Fibroblast of skin of right biceps (primary cell): ENCODE results near the gene PHF12.

Source experiments
- DNase-seq: peaks from one replicate; pipeline ENCODE4 v3.0.0-alpha.2; 2013

The PHF12 gene

GRCh38 chr17:28951428-28951990 lies at the start of gene PHF12:
Gene PHF12 (minus strand): TSS chr17:28951518. CDS start chr17:28950960, 558 bp downstream.
- peak; percentile 100 for DNase-seq

DNA sequence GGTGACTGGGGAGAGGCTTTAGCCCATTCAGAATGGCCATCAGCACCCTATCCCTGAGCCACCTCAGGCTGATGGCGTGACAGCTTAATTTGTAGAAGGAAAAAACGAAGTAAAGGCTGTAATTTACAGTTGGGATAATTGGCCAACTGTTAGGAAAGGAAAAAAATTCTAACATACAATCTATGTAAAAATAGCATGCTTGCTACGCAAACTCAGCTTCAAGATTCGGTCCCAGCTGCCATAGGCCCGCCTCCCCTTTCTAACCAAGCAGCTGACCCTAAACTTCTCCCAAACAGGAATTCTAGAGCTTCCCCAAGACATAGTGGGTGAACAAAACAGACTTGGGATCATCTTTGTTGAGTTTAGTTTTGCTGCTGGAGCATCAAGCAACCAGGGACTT lies 49.7 kb upstream of the PHF12 start:
- no peak for DNase-seq

DNA sequence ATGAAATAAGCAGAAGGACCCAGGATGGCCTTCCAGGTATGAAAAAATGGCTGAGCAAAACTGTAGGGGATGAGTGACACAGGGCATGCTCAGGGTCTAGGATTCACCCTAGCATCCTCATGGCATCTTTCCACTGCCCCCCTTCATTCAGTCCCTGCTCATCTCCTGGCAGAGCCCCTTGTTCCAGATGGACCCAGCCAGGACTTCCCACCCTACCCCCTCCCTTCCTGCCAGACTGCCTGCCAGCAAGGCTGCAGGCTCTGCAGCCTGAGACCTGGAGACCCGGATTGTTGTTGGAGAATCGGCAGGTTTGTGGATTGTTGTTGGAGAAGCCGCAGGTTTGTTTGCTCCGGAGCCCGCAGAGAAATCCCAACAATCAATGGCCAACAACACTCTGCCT lies 47.9 kb upstream of the PHF12 start:
- DNase-seq = no peak

- DNase-seq = no peak
Observed at GRCh38 chr17:28997806-28998205, 46.5 kb upstream of the PHF12 start.

- DNase-seq = no peak
Observed at GRCh38 chr17:28996554-28997096, 45.3 kb upstream of the PHF12 start.

GRCh38 chr17:28993645-28994426 lies 42.5 kb upstream of the PHF12 start:
- no peak for DNase-seq

- no peak for DNase-seq
Observed at GRCh38 chr17:28992625-28993600, 41.6 kb upstream of the PHF12 start.

GRCh38 chr17:28992185-28992584 lies 40.9 kb upstream of the PHF12 start:
- no peak for DNase-seq

DNA sequence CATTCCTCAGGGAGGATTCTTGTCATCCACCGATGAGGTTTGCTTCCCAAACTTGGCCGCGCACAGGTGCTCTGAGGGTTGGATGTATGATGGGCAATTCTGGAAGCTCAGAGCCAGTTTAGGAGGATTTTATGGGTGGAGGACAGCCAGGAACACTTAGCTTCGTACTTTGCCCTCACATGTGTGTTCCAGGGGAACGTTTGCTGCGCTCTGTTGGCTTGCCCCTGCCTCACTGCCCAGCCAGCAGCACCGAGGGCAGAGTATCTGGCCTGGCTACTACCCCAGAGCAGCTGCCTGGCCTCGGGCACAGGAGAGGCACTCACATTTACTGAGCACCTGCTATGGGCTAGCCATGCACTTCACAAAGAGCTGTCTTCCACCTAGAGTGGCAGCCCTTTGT lies 40.5 kb upstream of the PHF12 start:
- no peak for DNase-seq

- no peak for DNase-seq
Observed at GRCh38 chr17:28989028-28989427, 37.7 kb upstream of the PHF12 start.

GRCh38 chr17:28988475-28988874 lies 37.2 kb upstream of the PHF12 start:
- no peak for DNase-seq

DNA sequence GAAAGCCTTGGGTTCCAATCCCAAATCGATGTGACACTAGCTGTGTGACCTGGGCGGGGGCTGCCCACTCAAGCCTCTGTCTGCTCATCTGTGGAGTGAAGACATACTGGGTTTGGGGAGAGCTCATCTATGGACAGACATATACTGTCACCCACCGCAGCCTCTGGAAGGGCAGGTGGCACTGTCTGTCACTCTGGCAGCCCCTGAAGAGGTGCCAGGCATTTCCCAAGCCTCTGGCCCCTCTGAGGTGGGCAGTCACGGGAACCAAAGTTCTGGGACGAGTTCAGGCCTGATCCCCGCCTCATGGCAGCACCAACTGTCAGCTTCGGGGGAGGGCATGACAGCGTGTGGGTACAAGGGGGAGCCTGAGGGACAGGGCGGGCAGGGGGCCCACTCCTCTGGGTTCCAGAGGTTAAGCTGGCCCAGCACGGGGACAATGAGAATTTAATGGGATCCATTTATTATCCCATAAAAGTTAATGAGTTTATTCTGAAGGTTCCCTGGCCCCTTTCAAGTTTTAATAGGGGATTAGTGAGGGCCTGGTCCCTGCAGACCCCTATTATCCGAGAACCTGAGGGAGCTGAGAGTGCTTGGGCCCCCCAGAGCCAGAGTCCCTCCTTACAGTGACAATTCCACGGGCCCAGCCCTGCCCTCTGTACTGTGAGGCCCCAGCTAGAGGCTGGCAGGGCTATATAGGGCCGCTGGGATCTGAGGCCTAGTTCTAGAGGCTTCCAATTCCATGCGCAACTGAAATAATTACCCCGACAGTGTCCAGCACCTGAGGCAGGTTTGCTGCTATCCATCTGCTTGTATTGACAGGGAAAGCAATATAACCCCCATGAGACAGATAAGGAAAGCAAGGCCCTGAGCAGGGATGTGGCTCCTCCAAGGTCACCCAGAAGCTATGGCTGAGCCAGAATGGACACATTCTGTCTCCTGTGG lies 35.7 kb upstream of the PHF12 start:
- no peak for DNase-seq

- DNase-seq = no peak
Observed at GRCh38 chr17:28985950-28986713, 34.8 kb upstream of the PHF12 start.

- DNase-seq = no peak
Observed at GRCh38 chr17:28983286-28984230, 32.2 kb upstream of the PHF12 start.

DNA sequence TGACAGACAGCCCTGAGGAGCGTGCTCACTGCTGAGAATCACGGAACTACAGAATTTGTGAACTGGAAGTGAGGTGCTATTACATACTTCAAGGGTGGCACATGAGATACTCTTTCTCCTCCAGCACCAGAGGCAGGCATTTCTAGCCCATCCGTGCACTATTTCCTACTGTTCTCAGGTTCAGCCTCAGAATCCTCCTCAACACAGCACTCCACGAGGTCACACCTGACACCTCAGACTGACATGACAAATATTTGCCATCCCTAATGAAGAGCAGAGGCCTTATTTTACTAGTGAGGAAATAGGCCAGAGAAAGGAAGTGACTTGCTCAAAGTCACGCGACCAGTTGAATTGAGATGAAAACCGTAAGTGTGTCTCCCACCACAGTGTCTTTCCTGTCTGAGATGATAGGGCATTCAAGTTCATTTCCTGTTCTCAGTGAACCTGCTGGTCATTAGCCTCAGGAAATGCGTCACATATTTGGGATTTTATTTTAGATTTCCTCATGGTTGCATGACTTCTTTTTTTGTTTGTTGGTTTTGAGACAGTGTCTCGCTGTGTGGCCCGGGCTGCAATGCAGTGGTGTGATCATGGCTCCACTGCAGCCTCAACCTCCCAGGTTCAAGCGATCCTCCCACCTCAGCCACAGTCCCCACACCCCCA lies 30.9 kb upstream of the PHF12 start:
- DNase-seq = peak; percentile 34

DNA sequence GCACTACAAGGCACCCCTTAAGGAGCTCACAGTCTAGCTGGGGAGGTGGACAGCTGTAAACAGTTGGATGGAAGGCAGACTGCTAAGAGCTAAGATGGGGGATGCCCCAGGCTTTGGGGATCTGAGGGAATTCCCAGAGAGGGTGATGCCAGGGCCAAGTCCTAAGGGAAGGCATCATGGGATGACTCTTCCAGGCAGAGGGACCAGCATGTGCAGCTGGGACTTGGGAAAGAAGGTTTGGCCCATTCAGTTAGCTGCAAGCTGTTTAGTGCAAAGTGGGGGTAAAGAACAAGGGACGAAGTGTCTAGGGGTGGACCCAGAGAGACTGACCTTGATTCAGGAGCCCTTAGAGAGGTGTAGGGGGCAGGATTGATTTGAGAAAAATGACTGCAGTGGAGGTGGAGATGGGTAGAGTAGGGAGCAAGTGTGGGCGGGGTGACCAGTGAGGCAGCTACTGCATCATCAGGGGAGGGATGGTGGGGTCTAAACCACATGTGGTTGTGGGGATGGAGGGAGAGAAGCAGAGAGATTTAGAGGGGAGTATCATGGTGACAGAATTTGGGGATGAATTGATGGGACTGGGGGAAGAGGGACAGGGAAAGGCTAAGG lies 27.1 kb upstream of the PHF12 start:
- DNase-seq = no peak

DNA sequence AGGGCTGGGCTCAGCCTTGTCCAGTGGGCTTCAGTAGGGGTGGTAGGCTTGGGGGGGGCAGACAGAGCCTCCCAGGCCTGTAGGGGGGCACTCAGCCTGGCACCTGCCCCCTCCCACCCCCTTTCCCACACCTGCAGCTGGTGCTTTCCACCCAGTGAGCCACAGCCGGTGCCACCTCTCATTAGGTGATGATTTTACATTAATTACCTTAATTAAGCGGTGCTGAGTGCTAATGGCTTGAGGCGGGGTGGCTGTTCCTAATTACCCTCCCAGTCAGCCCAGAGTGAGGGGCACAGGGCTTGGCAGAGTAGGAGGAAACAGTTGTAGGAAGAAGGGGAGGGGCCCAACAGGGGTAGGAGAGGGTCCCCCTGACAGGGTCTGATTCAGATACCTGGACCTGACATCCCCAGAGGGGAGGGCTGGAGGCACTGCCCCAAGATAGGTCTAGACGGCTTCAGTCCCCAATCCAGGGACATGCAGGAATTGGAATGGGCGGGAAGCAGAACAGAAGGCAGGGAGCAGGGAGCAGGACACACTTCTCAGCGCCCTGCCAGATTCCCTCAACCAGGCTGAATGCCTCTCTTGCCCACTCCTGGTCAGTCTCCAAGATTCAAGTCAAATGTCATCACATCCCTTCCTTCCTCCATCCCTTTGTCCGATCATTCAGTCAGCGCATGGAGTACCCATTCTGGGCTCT lies 26.5 kb upstream of the PHF12 start:
- no peak for DNase-seq

DNA sequence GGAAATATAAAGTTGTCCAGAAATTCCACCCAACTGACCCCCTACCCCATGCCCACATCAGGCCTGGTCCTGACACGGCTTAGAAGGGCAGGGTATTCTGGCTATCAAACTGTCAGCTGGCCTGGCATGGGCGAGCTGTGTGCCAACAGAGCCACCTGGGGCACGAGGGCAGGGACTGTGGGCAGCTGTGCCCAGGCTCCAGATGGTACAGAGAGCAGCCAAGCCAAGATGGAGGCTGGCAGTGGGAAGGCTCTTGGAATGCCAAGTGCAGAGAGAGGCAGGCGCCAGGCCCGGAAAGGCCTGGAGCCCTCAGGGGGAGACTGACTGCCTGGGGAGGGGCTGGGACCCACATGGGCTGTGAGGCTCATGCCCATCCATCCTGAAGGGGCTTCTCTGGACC lies 24.3 kb upstream of the PHF12 start:
- DNase-seq = no peak
